Measurements from ENCODE around the gene ITPKC. TPM values are rescaled to one million over a fixed set of nuclear protein-coding genes. Genes with fewer than 3 reads are reported as not detected.
A peak's percentile ranks its signal among the peaks of the same experiment; 100 is the strongest.

The ITPKC gene
- total and polyA plus RNA-seq, 9 of the 15 experiments (the other 6 are each of a cell fraction or from before 2014, with no cell fraction given), result 0.08 to 9.3 (median 5.8) TPM

- TF ChIP-seq ZBTB12 (CRISPR knock-in tag; IDR thresholded peaks at IDR 0.05) (peak; percentile 72; the same call in 1 of the 2 replicates), TFE3 (CRISPR knock-in tag; IDR thresholded peaks at IDR 0.05) (peak; percentile 100), SNIP1 (IDR thresholded peaks at IDR 0.05; ENCODE audit: low read depth) (no peak), NR2C2 (CRISPR knock-in tag; IDR thresholded peaks at IDR 0.05) (peak; percentile 84), NR2C2 (tag; IDR thresholded peaks at IDR 0.05) (peak; percentile 98), CAMTA2 (CRISPR knock-in tag; conservative IDR thresholded peaks at IDR 0.05) (no peak), RFX7 (CRISPR knock-in tag; IDR thresholded peaks at IDR 0.05) (no peak), ELF1 (tag; IDR thresholded peaks at IDR 0.05) (peak; percentile 85), ZNF212 (CRISPR knock-in tag; IDR thresholded peaks at IDR 0.05) (no peak), TOE1 (IDR thresholded peaks at IDR 0.05; ENCODE audit: borderline replicate concordance) (peak; percentile 100), TOE1 (CRISPR knock-in tag; IDR thresholded peaks at IDR 0.05; ENCODE audit: borderline replicate concordance, low read depth) (no peak), PCBP1 (IDR thresholded peaks at IDR 0.05; ENCODE audit: low read depth, low read length, poor library complexity, severe bottlenecking) (no peak), ZC3H11A (IDR thresholded peaks at IDR 0.05; ENCODE audit: low read depth, low read length) (no peak), ZNF740 (CRISPR knock-in tag; IDR thresholded peaks at IDR 0.05) (no peak), ZNF740 (tag; IDR thresholded peaks at IDR 0.05) (peak in 1 of 2 experiments; percentile 81; a peak in 1 of 4 replicates), ETS1 (conservative IDR thresholded peaks at IDR 0.05; ENCODE audit: control insufficient read depth, low read depth, low read length) (peak; percentile 55; the same call in 1 of the 2 replicates), GATAD2A (IDR thresholded peaks at IDR 0.05) (no peak), ZNF436 (CRISPR knock-in tag; IDR thresholded peaks at IDR 0.05) (no peak), PRPF4 (IDR thresholded peaks at IDR 0.05; ENCODE audit: insufficient read depth, low read depth, low read length, poor library complexity, severe bottlenecking) (no peak)
- TF ChIP-seq, protein P1, sequence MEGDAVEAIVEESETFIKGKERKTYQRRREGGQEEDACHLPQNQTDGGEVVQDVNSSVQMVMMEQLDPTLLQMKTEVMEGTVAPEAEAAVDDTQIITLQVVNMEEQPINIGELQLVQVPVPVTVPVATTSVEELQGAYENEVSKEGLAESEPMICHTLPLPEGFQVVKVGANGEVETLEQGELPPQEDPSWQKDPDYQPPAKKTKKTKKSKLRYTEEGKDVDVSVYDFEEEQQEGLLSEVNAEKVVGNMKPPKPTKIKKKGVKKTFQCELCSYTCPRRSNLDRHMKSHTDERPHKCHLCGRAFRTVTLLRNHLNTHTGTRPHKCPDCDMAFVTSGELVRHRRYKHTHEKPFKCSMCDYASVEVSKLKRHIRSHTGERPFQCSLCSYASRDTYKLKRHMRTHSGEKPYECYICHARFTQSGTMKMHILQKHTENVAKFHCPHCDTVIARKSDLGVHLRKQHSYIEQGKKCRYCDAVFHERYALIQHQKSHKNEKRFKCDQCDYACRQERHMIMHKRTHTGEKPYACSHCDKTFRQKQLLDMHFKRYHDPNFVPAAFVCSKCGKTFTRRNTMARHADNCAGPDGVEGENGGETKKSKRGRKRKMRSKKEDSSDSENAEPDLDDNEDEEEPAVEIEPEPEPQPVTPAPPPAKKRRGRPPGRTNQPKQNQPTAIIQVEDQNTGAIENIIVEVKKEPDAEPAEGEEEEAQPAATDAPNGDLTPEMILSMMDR (IDR thresholded peaks at IDR 0.05 in 2 of 3, conservative IDR thresholded peaks at IDR 0.05 in 1 of 3; ENCODE audit: insufficient read depth in 2 of 3, low read depth in 1 of 3, low read length in 3 of 3), result no peak
Measured at GRCh38 chr19:40750058-40750873, 33.4 kb downstream of the ITPKC start, which contains the start of gene ACTMAP (continued).
